ENCODE measurements around the gene SH3PXD2A. TPM values are rescaled to one million over a fixed set of nuclear protein-coding genes. Genes with fewer than 3 reads are reported as not detected.
A peak's percentile ranks its signal among the peaks of the same experiment; 100 is the strongest.

Gene SH3PXD2A
- total and polyA plus RNA-seq, 2 experiments from 2014 or later = 1.8 to 5.0 TPM

DNA sequence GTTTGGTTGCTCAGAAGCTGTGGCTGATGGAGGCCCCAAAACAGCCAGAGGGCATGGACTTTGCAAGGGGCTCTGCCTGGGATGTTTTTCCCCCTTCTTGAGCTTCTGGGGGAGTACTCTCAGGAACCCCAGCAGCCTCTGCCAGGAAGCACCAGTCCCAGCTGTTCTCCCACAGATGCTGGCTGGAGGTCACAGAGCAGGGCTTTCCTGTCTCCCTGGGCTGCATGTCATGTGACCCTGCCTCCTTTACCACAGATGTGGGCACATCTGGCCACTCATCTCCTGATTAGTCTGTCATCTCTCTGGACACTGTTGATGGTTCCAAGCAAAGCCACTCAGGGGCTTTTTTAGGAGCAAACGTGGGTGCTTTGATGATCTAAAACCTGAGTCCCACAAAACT is 225.2 kb downstream of the SH3PXD2A start (continued):
- TF ChIP-seq, protein P1, sequence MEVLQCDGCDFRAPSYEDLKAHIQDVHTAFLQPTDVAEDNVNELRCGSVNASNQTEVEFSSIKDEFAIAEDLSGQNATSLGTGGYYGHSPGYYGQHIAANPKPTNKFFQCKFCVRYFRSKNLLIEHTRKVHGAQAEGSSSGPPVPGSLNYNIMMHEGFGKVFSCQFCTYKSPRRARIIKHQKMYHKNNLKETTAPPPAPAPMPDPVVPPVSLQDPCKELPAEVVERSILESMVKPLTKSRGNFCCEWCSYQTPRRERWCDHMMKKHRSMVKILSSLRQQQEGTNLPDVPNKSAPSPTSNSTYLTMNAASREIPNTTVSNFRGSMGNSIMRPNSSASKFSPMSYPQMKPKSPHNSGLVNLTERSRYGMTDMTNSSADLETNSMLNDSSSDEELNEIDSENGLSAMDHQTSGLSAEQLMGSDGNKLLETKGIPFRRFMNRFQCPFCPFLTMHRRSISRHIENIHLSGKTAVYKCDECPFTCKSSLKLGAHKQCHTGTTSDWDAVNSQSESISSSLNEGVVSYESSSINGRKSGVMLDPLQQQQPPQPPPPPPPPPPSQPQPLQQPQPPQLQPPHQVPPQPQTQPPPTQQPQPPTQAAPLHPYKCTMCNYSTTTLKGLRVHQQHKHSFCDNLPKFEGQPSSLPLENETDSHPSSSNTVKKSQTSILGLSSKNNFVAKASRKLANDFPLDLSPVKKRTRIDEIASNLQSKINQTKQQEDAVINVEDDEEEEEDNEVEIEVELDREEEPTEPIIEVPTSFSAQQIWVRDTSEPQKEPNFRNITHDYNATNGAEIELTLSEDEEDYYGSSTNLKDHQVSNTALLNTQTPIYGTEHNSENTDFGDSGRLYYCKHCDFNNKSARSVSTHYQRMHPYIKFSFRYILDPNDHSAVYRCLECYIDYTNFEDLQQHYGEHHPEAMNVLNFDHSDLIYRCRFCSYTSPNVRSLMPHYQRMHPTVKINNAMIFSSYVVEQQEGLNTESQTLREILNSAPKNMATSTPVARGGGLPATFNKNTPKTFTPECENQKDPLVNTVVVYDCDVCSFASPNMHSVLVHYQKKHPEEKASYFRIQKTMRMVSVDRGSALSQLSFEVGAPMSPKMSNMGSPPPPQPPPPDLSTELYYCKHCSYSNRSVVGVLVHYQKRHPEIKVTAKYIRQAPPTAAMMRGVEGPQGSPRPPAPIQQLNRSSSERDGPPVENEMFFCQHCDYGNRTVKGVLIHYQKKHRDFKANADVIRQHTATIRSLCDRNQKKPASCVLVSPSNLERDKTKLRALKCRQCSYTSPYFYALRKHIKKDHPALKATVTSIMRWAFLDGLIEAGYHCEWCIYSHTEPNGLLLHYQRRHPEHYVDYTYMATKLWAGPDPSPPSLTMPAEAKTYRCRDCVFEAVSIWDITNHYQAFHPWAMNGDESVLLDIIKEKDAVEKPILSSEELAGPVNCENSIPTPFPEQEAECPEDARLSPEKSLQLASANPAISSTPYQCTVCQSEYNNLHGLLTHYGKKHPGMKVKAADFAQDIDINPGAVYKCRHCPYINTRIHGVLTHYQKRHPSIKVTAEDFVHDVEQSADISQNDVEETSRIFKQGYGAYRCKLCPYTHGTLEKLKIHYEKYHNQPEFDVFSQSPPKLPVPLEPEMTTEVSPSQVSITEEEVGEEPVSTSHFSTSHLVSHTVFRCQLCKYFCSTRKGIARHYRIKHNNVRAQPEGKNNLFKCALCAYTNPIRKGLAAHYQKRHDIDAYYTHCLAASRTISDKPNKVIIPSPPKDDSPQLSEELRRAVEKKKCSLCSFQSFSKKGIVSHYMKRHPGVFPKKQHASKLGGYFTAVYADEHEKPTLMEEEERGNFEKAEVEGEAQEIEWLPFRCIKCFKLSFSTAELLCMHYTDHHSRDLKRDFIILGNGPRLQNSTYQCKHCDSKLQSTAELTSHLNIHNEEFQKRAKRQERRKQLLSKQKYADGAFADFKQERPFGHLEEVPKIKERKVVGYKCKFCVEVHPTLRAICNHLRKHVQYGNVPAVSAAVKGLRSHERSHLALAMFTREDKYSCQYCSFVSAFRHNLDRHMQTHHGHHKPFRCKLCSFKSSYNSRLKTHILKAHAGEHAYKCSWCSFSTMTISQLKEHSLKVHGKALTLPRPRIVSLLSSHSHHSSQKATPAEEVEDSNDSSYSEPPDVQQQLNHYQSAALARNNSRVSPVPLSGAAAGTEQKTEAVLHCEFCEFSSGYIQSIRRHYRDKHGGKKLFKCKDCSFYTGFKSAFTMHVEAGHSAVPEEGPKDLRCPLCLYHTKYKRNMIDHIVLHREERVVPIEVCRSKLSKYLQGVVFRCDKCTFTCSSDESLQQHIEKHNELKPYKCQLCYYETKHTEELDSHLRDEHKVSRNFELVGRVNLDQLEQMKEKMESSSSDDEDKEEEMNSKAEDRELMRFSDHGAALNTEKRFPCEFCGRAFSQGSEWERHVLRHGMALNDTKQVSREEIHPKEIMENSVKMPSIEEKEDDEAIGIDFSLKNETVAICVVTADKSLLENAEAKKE (CRISPR knock-in tag; IDR thresholded peaks at IDR 0.05) = no peak
- no peak for TF ChIP-seq ZNF114 (CRISPR knock-in tag; IDR thresholded peaks at IDR 0.05)
- TF ChIP-seq STAT1 (IDR thresholded peaks at IDR 0.05; ENCODE audit: unreplicated experiment) = no peak
- TF ChIP-seq, protein P2, sequence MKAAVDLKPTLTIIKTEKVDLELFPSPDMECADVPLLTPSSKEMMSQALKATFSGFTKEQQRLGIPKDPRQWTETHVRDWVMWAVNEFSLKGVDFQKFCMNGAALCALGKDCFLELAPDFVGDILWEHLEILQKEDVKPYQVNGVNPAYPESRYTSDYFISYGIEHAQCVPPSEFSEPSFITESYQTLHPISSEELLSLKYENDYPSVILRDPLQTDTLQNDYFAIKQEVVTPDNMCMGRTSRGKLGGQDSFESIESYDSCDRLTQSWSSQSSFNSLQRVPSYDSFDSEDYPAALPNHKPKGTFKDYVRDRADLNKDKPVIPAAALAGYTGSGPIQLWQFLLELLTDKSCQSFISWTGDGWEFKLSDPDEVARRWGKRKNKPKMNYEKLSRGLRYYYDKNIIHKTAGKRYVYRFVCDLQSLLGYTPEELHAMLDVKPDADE (IDR thresholded peaks at IDR 0.05) = no peak
- no peak for TF ChIP-seq POLR2AphosphoS5 (IDR thresholded peaks at IDR 0.05; ENCODE audit: low read depth)
- TF ChIP-seq ZNF331 (CRISPR knock-in tag; IDR thresholded peaks at IDR 0.05; ENCODE audit: low read depth) = no peak
- no peak for TF ChIP-seq EZH2phosphoT487 (IDR thresholded peaks at IDR 0.05; ENCODE audit: unreplicated experiment)

DNA sequence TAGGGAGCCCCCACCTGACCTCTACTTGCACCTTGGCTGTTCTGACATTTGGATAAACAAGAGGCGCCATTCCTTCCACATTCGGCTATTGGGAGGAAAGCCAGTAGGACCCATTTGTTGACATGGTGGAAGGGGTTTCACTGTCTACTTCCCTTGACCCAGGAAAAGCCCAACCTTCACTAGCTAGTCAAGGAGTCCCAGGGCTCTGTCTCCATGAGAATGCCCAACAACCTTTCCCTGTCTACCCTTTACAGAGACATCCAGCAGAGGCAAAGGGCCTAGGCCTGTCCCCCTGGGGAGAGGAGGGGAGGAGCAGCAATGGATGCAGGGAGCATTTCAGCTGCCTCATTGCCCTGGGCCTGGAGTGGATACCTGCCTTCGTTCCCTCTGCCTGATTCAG is 225.8 kb downstream of the SH3PXD2A start:
- Mint-ChIP-seq H3K36me3 (ENCODE audit: low read depth) (peaks cover 2% of the 10 kb centered on the region; the same call in 2 of the 3 replicates), H3K27me3 (ENCODE audit: insufficient read depth, low read depth, poor library complexity) (peaks cover 9% of the 10 kb centered on the region), H3K4me3 (no peak overlapping the region), H3K4me1 (peaks cover 3% of the 10 kb centered on the region; the same call in 2 of the 3 replicates), H3K9me3 (no peaks in the 10 kb centered on the region; the same call in 1 of the 3 replicates), H3K27ac (no peak overlapping the region)
- no peak overlapping the region for H3K4me2 ChIP-seq
- no peaks in the 10 kb centered on the region for H3F3A ChIP-seq (replicated peaks; ENCODE audit: low read depth)
- no peaks in the 10 kb centered on the region for H3K36me3 ChIP-seq (ENCODE audit: insufficient read depth)
- H3K4me3 ChIP-seq = no peak overlapping the region
- H3K9me2 ChIP-seq (ENCODE audit: insufficient read depth) = no peaks in the 10 kb centered on the region
- no peaks in the 10 kb centered on the region for H3K4me1 ChIP-seq (ENCODE audit: insufficient read depth)
- ATAC-seq (peak; percentile 36; the same call in 2 of the 3 replicates), DNase-seq (ENCODE audit: low spot score) (no peak)
- no peak overlapping the region for H2AFZ ChIP-seq
- no peak overlapping the region for H3K27ac ChIP-seq (ENCODE audit: low read depth)
- H3K79me2 ChIP-seq (replicated peaks; ENCODE audit: insufficient read depth) = no peaks in the 10 kb centered on the region
- H4K20me1 ChIP-seq (replicated peaks; ENCODE audit: insufficient read depth) = no peaks in the 10 kb centered on the region
- H3K27me3 ChIP-seq (ENCODE audit: insufficient read depth) = no peaks in the 10 kb centered on the region
- TF ChIP-seq, protein P1 (CRISPR knock-in tag; IDR thresholded peaks at IDR 0.05) = no peak
- TF ChIP-seq CREB1 (CRISPR knock-in tag; IDR thresholded peaks at IDR 0.05; ENCODE audit: low read depth) (no peak), STAT1 (IDR thresholded peaks at IDR 0.05; ENCODE audit: unreplicated experiment) (no peak), EZH2phosphoT487 (IDR thresholded peaks at IDR 0.05; ENCODE audit: unreplicated experiment) (no peak)
